GM18502 (cell line): ENCODE data around the gene COQ5.

Experiments used
- ATAC-seq: cut with Tn5 transposase; IDR thresholded peaks from one replicate; pipeline ENCODE4 v1.9.1; 2021; ENCODE audit warnings: mild to moderate bottlenecking; ENCODE audit not compliant: unreplicated experiment, poor library complexity

The COQ5 gene

GRCh38 chr12:120485961-120486881 lies 42.7 kb downstream of the COQ5 start:
- ATAC-seq, result no peak

GRCh38 chr12:120483621-120484020 lies 45.3 kb downstream of the COQ5 start:
- no peak for ATAC-seq

GRCh38 chr12:120481022-120481767 lies 47.8 kb downstream of the COQ5 start:
- ATAC-seq, result no peak

GRCh38 chr12:120480211-120480610 lies 48.7 kb downstream of the COQ5 start:
- no peak for ATAC-seq

- ATAC-seq, result no peak
Measured at GRCh38 chr12:120479458-120479857, 49.5 kb downstream of the COQ5 start.

- ATAC-seq, result no peak
Measured at GRCh38 chr12:120475643-120476042, 53.3 kb downstream of the COQ5 start.

GRCh38 chr12:120474616-120474960 lies 54.4 kb downstream of the COQ5 start:
- ATAC-seq, result no peak

GRCh38 chr12:120473807-120474615 lies 54.9 kb downstream of the COQ5 start:
- no peak for ATAC-seq

GRCh38 chr12:120472521-120472920 lies 56.4 kb downstream of the COQ5 start:
- ATAC-seq, result no peak

GRCh38 chr12:120470150-120470784 lies 58.7 kb downstream of the COQ5 start:
- ATAC-seq, result peak; percentile 14

GRCh38 chr12:120469450-120470149 lies 59.4 kb downstream of the COQ5 start, which contains the start of gene SRSF9:
Gene SRSF9 (minus strand): TSS chr12:120469748. CDS start chr12:120469609, 139 bp downstream.
- peak; percentile 90 for ATAC-seq

GRCh38 chr12:120468821-120469449 lies 60.0 kb downstream of the COQ5 start:
- peak; percentile 21 for ATAC-seq

GRCh38 chr12:120468325-120468820 lies 60.6 kb downstream of the COQ5 start:
- ATAC-seq, result peak; percentile 20

GRCh38 chr12:120467439-120467838 lies 61.5 kb downstream of the COQ5 start:
- ATAC-seq, result no peak

GRCh38 chr12:120466560-120467315 lies 62.2 kb downstream of the COQ5 start:
- no peak for ATAC-seq

- no peak for ATAC-seq
Measured at GRCh38 chr12:120465756-120466155, 63.2 kb downstream of the COQ5 start.

- ATAC-seq, result no peak
Measured at GRCh38 chr12:120463712-120464111, 65.2 kb downstream of the COQ5 start.

- no peak for ATAC-seq
Measured at GRCh38 chr12:120462099-120462640, 66.8 kb downstream of the COQ5 start.
